Lower leg skin (tissue), 3 donors: ENCODE results near the gene HLA-DQA1.

ENCODE experiments used
- POLR2A ChIP-seq, 2 donors: fragments of 450-650 bp; IDR thresholded peaks; one replicate each; pipeline ENCODE4 v1.6.1; 2016 to 2017; ENCODE audit warnings: antibody characterized with exemption in 2 of 2, mild to moderate bottlenecking in 1 of 2, moderate library complexity in 1 of 2
- TF ChIP-seq, protein P1 (sequence below), 3 donors: fragments of 450-650 bp; IDR thresholded peaks; one replicate each; pipeline ENCODE4 v1.5.1; 2016; ENCODE audit warnings: antibody characterized with exemption in 3 of 3, mild to moderate bottlenecking in 3 of 3, moderate library complexity in 2 of 3

DNA sequence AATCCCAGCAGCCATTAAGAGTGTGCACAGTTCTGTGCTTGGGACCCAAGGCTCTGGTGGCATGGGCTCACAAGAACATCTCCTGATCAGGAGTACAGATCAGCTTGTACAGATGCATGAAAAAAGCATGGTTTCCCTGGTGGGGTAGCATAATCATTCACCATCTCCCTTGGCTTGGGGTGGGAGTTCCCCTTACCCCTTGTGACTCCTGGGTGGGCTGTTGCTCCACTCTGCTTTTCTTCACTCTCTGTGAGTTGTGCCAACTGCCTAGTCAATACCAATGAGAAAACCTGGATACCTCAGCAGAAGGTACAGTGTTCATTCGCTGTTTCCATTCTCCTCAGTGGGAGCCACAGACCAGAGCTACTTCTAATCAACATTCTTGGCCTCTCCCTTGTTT, 42.8 kb downstream of the HLA-DQA1 start:
- TF ChIP-seq POLR2A (IDR thresholded peaks at IDR 0.05): no peak
- TF ChIP-seq, protein P1, sequence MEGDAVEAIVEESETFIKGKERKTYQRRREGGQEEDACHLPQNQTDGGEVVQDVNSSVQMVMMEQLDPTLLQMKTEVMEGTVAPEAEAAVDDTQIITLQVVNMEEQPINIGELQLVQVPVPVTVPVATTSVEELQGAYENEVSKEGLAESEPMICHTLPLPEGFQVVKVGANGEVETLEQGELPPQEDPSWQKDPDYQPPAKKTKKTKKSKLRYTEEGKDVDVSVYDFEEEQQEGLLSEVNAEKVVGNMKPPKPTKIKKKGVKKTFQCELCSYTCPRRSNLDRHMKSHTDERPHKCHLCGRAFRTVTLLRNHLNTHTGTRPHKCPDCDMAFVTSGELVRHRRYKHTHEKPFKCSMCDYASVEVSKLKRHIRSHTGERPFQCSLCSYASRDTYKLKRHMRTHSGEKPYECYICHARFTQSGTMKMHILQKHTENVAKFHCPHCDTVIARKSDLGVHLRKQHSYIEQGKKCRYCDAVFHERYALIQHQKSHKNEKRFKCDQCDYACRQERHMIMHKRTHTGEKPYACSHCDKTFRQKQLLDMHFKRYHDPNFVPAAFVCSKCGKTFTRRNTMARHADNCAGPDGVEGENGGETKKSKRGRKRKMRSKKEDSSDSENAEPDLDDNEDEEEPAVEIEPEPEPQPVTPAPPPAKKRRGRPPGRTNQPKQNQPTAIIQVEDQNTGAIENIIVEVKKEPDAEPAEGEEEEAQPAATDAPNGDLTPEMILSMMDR (IDR thresholded peaks at IDR 0.05): no peak
